Iris pigment epithelial cell (primary cell): ENCODE data around the gene ADAMTS8.

Experiments
- DNase-seq: peaks from one replicate; pipeline ENCODE4 v3.0.0-alpha.2; 2011; ENCODE audit warnings: low read depth

The ADAMTS8 gene, protein sequence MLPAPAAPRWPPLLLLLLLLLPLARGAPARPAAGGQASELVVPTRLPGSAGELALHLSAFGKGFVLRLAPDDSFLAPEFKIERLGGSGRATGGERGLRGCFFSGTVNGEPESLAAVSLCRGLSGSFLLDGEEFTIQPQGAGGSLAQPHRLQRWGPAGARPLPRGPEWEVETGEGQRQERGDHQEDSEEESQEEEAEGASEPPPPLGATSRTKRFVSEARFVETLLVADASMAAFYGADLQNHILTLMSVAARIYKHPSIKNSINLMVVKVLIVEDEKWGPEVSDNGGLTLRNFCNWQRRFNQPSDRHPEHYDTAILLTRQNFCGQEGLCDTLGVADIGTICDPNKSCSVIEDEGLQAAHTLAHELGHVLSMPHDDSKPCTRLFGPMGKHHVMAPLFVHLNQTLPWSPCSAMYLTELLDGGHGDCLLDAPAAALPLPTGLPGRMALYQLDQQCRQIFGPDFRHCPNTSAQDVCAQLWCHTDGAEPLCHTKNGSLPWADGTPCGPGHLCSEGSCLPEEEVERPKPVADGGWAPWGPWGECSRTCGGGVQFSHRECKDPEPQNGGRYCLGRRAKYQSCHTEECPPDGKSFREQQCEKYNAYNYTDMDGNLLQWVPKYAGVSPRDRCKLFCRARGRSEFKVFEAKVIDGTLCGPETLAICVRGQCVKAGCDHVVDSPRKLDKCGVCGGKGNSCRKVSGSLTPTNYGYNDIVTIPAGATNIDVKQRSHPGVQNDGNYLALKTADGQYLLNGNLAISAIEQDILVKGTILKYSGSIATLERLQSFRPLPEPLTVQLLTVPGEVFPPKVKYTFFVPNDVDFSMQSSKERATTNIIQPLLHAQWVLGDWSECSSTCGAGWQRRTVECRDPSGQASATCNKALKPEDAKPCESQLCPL

DNA sequence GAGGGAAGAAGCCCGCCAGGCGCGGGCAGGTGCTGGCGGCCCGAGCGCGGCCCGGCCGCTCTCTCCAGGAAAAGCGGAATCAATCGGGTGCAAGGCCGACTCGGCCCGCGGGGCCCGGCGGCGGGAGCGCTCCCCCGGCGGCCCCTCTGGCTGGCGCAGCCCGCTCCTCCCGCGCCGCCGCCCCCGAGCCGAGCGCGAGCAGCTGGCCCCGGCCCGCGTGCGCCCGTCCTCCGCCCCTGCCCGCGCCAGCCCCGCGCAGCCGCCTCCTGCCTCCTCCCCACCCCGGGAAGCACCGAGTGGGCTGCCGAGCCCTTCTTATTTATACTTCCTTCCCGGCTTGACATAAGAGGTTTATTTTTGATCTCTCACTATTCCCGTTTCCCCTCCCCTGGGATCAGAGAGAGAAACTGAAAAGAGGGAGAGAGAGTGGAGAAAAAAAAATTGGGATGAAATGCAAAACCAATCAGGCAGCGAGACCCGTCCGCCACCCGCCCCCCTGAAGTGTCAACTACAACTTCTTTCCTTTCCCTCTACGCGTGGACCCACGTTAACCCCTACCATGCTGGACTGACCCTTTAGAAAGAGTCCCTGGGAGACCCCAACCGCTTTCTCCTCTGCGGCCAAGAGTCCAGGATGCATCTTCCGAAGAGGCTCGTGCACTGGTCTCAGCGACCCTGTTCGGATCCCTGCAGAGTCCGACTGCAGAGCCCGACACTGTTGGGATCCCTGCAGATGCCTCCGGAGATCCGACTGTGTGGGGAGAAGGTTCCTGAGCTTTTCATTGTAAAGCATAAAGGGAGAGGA lies at the start of gene ADAMTS8:
ADAMTS8 (minus strand) TSS at position 294 of the 804 bp plus-strand sequence. CDS start 323 bp downstream, outside the sequence.
- DNase-seq = no peak

DNA sequence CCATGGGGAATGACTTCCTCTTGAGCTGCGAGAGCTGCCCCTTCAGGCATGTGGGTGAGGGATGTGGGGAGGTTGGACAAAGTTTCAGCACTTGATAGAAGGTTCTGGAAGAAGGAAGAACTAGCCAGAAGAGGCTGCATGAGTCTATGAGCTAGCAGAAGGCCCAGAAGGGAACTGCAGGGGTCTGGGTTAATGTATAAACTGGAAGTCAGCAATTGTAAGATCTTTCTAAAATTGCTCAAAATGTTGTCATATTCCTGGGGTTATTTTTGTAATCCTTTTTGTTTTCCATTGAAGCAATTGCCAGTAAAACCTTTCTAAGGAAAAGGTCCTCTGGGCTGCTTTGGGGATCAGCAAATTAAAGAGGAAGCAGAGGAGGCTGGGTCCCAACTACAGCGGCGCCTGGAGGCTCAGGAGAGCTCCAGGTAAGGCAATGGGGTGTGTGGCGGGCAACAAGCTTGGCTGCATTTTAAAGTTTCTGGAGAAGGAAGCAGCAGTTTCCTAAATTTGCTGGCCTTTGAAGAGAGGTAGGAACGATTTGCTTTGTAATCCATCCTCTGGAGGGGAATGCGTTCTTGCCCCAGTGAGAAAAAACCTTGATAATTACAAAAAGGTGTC lies 49.3 kb upstream of the ADAMTS8 start:
- no peak for DNase-seq

GRCh38 chr11:130476922-130477491 lies 48.6 kb upstream of the ADAMTS8 start:
- DNase-seq = no peak

DNA sequence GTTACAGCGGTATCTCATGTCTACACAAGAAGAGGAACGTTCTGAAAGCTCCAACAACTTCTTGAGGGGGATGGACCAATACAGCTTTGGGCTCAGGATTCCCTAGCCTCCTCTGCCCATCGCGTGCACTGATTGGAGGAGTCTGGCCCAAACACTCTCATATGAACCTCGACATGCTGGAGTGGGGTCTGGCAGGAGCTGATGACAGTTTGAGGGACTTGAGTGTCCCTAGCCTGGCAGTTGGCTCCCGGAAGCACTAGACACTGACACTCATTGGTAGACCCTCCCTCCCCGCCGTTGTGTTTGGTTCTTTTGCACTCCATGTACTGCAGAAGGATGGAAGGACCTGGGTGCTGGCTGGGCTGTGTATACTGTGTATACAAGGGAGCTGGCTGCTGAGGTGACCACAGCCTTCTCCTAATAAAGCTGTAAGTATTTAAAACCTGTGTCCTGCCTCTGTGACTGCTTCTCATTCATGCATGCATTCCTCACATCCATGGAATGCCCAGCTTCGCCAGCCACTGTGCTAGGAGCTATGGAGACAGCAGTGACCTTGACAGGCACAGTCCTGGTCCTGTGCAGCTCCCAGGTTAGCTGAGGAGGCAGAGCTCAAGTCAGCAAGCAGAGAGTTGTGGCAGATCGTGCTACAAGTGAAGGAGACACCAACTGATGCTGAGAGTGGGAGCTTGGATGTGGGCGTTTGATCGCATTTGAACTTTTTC lies 48.0 kb upstream of the ADAMTS8 start:
- no peak for DNase-seq

DNA sequence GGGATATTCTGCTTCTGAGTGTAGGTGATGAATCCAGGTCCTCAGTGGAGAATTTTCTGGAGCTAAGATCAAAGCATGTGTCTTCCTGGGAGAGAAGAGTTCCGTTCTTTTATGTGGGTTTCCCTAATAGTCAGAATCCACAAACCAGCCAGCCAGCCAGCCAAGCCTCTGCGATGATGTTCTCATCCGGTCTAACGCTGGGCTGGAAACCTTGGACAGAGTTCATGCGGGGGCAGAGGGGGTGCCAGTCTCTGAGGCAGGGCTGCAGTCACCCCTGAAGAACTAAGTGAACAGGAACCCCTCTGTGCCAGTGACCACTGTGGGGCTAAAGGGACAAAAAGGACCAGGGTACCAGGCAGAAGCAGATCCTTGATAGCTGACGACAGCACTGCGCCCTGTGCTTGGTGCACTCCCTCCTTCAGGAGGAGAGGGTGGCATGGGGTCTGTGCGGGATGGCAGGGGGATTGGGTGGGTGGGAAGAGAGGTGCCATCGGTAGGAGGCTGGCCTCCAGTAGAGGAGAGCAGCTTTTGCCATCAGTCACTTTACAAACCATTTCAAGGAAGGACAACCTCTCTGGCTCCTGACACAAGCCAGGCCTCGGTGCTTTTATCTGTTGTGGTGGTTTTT lies 47.1 kb upstream of the ADAMTS8 start:
- DNase-seq = no peak

- no peak for DNase-seq
These were observed 46.4 kb upstream of the ADAMTS8 start for GRCh38 chr11:130474637-130475400.

GRCh38 chr11:130473795-130474377 lies 45.5 kb upstream of the ADAMTS8 start:
- DNase-seq = no peak

DNA sequence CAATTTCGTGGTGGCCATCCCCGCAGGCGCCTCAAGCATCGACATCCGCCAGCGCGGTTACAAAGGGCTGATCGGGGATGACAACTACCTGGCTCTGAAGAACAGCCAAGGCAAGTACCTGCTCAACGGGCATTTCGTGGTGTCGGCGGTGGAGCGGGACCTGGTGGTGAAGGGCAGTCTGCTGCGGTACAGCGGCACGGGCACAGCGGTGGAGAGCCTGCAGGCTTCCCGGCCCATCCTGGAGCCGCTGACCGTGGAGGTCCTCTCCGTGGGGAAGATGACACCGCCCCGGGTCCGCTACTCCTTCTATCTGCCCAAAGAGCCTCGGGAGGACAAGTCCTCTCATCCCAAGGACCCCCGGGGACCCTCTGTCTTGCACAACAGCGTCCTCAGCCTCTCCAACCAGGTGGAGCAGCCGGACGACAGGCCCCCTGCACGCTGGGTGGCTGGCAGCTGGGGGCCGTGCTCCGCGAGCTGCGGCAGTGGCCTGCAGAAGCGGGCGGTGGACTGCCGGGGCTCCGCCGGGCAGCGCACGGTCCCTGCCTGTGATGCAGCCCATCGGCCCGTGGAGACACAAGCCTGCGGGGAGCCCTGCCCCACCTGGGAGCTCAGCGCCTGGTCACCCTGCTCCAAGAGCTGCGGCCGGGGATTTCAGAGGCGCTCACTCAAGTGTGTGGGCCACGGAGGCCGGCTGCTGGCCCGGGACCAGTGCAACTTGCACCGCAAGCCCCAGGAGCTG lies 44.8 kb upstream of the ADAMTS8 start:
- DNase-seq = no peak

- DNase-seq = no peak
These were observed 44.1 kb upstream of the ADAMTS8 start for GRCh38 chr11:130472434-130472961.

DNA sequence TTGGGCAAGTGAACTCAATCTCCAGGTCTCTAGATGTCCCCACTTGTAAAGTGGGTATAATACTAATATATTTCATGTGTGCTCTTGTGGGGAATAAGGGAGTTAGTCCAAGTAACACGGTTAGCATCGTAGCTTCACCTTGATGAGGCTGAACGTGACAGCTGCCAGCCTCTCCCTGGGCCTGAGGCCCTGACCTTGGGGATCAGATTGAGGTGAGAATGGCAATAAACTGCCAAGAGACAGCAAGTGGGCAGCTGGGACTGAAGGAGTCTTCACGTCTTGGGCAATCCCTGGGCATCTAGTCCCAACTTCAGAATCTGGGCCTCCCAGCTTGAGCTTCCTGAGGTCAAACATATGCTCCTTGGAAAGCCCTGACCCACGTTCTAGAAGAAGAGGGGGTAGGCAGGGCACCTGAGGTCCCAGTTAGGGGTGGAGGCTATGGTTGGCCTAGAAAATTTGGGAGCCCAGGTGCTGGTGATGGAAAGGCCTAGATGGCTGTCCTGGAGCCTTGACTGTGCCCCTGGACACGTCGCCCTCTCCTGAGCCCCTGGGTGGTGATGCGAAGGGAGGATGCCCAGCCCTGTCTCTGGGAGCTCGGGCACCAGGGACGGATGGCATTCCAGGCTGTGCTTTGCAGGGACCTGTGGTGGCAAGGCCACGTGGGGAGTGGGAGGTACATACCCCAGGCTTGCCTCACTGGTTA lies 43.5 kb upstream of the ADAMTS8 start:
- no peak for DNase-seq

DNA sequence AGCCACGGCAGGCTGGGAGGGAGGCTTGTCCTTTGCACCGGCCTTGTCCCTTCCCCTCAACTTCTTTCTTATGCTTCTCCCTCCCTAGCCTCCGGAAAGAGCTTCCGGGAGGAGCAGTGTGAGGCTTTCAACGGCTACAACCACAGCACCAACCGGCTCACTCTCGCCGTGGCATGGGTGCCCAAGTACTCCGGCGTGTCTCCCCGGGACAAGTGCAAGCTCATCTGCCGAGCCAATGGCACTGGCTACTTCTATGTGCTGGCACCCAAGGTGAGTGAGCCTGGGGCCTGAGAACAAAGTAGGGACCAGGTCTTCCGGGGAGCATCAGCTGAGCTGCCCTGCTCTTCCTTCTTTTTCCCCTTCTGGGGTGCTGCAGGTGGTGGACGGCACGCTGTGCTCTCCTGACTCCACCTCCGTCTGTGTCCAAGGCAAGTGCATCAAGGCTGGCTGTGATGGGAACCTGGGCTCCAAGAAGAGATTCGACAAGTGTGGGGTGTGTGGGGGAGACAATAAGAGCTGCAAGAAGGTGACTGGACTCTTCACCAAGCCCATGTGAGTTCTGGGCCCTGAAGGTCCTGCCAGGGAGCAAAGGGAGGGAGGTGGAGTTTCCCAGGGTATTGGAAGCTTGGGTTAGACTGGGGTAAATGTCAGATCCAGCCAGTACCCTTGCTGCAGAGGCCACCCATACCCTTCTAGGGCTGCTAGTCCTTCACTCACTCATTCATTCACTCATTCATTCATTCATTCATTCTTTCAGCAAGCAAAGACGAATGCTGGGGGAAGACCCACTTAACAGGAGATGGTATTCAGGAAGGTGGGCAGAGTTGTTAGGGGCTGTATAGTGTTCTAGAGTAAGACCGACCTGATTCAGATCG lies 42.7 kb upstream of the ADAMTS8 start:
- DNase-seq = no peak

DNA sequence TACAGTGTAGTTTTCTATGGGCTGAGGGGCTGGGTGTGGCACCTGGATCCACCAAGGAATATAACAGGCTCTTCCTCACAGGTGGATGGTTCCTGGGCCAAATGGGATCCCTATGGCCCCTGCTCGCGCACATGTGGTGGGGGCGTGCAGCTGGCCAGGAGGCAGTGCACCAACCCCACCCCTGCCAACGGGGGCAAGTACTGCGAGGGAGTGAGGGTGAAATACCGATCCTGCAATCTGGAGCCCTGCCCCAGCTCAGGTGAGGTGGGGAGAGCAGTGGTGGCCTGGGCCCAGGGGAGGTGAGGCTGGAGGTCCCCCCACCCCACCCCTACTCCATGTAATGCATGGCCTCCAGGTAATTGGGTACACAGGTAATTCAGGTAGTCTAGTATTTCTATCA lies 40.8 kb upstream of the ADAMTS8 start:
- no peak for DNase-seq

GRCh38 chr11:130467116-130467900 lies 38.9 kb upstream of the ADAMTS8 start:
- no peak for DNase-seq

GRCh38 chr11:130465263-130465662 lies 36.9 kb upstream of the ADAMTS8 start:
- DNase-seq = peak; percentile 40

DNA sequence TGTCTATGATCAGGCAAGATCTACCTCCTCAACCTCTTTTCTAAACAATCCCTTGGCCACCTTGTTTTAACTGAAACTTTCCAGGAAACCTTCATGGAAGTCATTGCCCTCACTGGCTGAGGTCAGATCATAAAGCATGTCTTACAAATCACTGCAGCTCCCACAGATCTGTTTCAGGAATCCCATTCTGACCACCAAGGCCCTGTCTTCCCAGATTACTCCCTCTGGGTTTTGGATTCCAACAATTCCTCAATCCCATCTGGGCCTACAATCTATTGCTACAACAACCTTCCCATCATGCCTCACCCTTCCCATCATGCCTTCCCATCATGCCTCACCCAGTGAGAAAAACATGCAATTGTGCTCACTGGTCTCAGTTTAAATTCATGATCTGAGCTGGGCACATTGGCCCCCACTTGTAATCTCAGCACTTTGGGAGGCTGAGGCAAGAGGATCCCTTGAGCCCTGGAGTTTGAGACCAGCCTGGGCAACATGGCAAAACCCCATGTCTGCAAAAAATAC lies 35.9 kb upstream of the ADAMTS8 start:
- DNase-seq = no peak
